SIG-M5 treated with dmso at 0.1 percent for 504 hours (cell line): ENCODE data around the gene SH3RF3.
A peak's percentile ranks its signal among the peaks of the same experiment; 100 is the strongest.

Source experiments
- DNase-seq: peaks from one replicate; lab custom pipeline; 2025; ENCODE audit not compliant: unreplicated experiment; lab: John Stamatoyannopoulos, UW

The SH3RF3 gene

GRCh38 chr2:109199790-109200189, 70.8 kb downstream of the SH3RF3 start:
- no peak for DNase-seq

DNA sequence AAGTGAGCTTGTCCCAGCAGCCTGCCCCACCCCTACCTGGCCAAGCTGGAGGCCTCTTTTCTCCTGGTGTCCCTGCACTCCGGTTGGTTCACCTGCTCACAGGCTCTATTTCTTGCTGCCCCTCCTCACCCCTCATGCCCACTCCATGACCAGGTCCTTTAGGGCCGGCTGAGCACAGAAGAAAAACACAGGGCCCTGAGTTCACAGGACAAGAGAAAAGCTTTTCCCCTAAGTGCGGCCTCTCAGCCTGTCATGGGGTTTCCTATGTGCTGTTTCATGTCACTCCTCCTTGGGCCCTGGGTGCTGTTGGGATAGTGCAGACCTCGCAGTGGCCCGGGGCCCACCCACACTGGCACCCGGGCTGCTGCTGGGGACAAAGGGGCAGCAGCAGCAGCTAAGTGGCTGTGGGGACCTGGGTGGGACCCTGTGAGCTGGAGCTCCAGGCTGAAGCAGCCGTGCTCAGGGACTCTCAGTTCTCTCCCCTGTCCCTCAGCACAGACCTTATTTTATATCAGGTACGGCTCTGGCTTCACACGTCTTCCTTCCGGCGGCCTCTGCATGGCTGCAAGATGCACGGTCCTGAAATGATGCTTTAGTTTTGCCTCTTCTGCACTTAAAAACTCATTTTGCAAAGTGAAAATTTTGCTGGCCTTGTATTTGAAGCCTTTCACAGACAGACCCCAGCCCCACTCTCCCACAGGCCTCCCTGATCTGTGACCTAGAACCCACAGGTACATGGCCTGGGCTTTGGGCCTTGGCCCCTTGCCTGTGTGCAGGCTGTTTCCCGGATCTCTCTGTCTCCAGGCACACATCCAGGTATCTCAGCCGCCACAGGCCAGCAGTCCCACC, 71.8 kb downstream of the SH3RF3 start:
- DNase-seq: no peak

- DNase-seq: no peak
These were observed 72.7 kb downstream of the SH3RF3 start for GRCh38 chr2:109201465-109202327.

DNA sequence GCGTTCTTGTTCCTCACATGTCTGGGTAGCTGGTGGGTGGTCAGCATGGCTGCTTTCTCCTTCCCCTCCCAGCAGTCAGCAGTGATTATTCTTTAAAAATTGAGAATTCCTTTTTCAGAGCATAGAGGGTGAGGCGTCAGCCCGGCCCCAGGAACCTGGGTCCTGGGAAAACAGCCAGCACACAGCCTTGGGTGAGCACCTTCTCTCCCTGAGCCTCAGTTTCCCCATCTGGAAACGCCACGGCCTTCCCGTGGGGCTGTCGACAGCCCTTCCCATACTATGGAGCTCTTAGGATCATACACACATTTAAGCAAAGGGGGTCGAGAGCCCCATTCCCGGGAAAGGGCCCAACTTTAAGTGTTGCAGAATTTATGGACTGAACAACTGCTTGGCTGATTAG, 73.5 kb downstream of the SH3RF3 start:
- no peak for DNase-seq

GRCh38 chr2:109203246-109204011, 74.4 kb downstream of the SH3RF3 start:
- DNase-seq: no peak

- DNase-seq: no peak
These were observed 75.4 kb downstream of the SH3RF3 start for GRCh38 chr2:109204412-109204811.

- no peak for DNase-seq
These were observed 76.4 kb downstream of the SH3RF3 start for GRCh38 chr2:109205447-109205846.

- no peak for DNase-seq
These were observed 77.7 kb downstream of the SH3RF3 start for GRCh38 chr2:109206569-109207146.

DNA sequence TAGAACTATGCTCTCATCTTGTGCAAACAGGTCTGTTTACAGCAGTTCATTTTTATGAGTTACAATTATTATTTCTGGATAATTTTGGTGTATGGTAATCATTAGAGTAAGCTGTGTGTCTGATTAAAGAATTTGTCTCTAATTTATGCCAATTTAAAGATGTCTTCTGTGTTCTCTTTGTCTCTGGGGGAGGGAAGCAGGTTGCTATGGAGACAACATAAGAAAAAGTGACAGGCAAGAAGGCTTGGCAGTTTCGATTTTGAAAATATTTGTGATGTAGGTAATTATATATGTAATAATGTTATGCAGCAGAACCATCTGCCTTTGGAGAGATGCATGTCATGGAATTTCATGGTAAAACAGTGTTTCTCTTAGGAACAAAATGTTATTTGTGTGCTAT, 78.2 kb downstream of the SH3RF3 start:
- no peak for DNase-seq

GRCh38 chr2:109208071-109208950, 79.3 kb downstream of the SH3RF3 start:
- DNase-seq: peak; percentile 12

DNA sequence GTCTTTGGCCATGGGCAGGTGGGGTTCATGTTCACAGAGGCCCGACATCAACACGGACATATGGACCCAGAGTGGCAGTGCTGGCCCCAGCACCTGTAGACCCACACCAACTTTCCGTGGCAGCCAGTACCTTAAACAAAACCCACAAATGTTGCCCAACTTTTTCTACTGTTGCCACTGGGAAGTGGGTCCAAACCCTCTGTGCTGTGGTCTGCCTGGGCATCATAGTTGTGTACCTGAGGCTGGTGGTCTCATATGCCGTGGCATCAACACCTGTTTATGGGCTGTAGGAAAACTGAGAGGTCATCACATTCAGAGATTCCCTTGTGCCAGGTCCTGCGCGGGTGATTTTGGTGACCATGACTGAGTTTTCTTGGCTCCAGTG, 79.9 kb downstream of the SH3RF3 start:
- no peak for DNase-seq

DNA sequence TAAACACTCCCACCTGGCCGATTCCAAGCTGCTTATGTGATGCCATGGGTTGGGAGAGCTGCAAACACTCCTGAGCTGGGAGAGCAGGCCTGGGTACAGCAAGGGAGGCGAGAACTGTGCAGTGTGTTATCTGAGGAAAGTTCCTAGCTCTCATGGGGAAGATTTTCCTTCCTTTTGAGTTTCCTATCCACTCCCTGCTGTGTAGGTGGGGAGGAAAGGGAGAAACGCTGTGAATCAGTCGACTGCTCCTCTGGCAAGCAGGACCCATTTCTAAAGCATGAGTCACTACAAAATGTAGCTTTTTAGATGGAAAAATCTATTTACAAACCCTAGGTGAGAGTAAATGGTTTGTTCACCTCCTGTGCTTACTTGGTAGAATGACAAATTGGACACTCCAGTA, 80.4 kb downstream of the SH3RF3 start:
- DNase-seq: no peak

DNA sequence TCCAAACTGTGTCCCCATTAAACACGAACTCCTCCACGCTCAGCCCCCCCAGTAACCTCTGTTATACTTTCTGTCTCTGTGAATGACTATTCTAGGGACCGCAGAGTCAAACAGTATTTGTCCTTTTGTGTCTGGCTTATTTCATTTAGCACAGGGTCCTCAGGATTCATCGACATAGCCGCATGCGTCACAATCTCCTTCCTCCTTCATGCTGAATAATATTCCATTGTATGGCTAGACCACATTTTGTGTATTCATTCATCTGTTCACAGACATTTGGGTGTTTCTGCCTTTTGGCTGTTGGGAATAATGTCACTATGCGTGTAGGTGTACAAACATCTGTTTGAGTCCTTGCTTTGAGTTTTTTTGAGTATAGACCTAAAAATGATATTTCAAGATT, 80.9 kb downstream of the SH3RF3 start:
- no peak for DNase-seq

- no peak for DNase-seq
These were observed 81.6 kb downstream of the SH3RF3 start for GRCh38 chr2:109210431-109211200.

DNA sequence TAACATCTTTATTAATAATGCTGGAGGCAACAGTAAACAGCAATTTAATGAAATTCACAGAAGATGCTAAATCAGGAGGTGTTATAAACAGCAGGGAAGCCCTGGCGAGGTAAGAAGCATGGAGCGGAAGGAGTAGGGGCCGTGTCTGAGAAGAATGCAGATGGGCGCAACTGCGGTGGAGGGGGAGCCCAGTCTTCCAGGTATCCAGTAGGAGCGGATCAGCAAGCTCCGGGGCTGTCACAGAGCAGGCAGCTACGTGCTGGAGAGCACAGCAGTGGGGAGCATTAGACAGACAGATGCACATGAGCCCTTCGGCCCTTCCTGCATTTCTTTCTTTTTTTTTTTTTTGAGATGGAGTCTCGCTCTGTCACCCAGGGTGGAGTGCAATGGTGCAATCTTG, 82.3 kb downstream of the SH3RF3 start:
- DNase-seq: no peak

DNA sequence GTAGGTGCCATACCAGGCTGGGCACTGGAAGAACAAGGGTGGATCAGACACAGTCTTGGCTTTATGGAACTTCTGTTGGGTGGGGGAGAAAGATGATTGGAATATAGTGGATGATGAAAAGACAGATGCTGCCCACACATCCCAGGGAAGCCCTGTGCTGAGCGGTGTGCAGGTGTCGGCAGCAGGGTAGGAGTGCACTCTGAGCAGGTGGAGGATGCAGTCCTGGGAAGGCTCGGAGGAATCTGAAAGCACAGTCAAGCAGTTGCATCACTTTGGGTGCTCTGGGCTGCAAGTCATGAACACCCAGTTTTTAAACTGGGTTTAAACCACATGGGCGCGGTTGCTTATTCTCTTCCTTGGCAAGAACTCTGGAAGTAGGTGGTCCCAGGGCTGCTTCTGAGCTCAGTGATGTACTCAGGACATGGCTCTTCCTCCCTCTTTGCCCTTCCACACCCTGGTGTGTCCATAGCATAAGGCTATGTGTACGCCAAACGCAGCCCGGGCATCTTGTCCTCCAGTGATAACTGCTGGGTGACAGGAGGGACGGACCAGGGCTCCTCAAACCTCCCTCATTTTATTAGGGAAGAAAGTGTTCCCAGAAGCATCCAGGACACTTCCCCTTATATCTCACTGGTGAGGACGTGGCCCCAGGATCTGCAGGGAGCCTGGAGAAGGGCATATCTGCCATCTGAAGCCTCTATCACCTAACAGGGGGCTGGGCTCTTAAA, 84.0 kb downstream of the SH3RF3 start:
- DNase-seq: no peak

- peak; percentile 92 for DNase-seq
These were observed 84.8 kb downstream of the SH3RF3 start for GRCh38 chr2:109213646-109214433.
